HepG2 (cell line): Measurements from ENCODE around the gene XPOT. TPM values are rescaled to one million over a fixed set of nuclear protein-coding genes. Genes with fewer than 3 reads are reported as not detected.

Experiments used
- ATAC-seq: fragments of 200-7000 bp; cut with Tn5 transposase; 3 replicates; pipeline ENCODE4 v1.9.1; 2020; ENCODE audit warnings: mild to moderate bottlenecking, moderate library complexity
- BruUV-seq: library from RNA; stranded (reverse); fragments of 400-500 nt; replicated peaks from 2 replicates; lab custom pipeline; 2021; lab: Mats Ljungman, UMichigan
- CTCF ChIA-PET: fragments of 300-600 bp; formaldehyde crosslinking; extraction: SDS; loops from one replicate; lab custom pipeline; 2021; ENCODE audit warnings: low total read pairs, inconsistent platforms, low intra/inter-chr PET ratio; lab: Yijun Ruan, JAX
- POLR2A ChIA-PET: fragments of 350-600 bp; sonication (Branson Sonifier 250); formaldehyde crosslinking; loops from one replicate; lab custom pipeline; 2020; ENCODE audit warnings: antibody characterized with exemption, inconsistent platforms; lab: Yijun Ruan, JAX
- DNase-seq: peaks from one replicate; pipeline ENCODE4 v3.0.0-alpha.2; 2015; ENCODE audit warnings: low spot score
- FAIRE-seq: peaks from 3 replicates; lab custom pipeline; 2011; peaks lifted over from hg19 to GRCh38; lab: Jason Lieb, UNC
- H2AFZ ChIP-seq: one replicate; pipeline ENCODE4 v1.6.1; 2011; ENCODE audit warnings: low read length, inconsistent platforms
- H3K27ac ChIP-seq: fragments of 300-600 bp; 3 replicates; pipeline ENCODE4 v1.8.0; 2011; ENCODE audit warnings: mixed run types, mild to moderate bottlenecking, mixed read lengths, low read length, inconsistent platforms; ENCODE audit not compliant: insufficient read depth; ENCODE audit errors: extremely low read length
- H3K27me3 ChIP-seq, 2 experiments: fragments of 200-600 bp in 1 of 2; 2 replicates in 1 of 2; 3 replicates in 1 of 2; pipeline versions ENCODE4 v1.6.0 to v1.8.0; 2011; ENCODE audit warnings: low read length in 2 of 2, mild to moderate bottlenecking in 2 of 2, moderate library complexity in 2 of 2, inconsistent platforms in 1 of 2; ENCODE audit not compliant: insufficient read depth in 2 of 2, control insufficient read depth in 1 of 2
- H3K36me3 ChIP-seq, 2 experiments: fragments of 200-600 bp in 1 of 2; replicated peaks in 1 of 2; 2 replicates in 1 of 2; 3 replicates in 1 of 2; pipeline versions ENCODE4 v1.5.1 to v1.8.0; 2011; ENCODE audit warnings: low read length in 2 of 2, inconsistent platforms in 1 of 2; ENCODE audit not compliant: insufficient read depth in 2 of 2, control insufficient read depth in 1 of 2
- H3K4me1 ChIP-seq: 2 replicates; pipeline ENCODE4 v1.5.1; 2012; ENCODE audit warnings: low read length, inconsistent platforms; ENCODE audit not compliant: insufficient read depth
- H3K4me2 ChIP-seq: 2 replicates; pipeline ENCODE4 v1.6.0; 2011; ENCODE audit warnings: low read depth, low read length, inconsistent platforms
- H3K4me3 ChIP-seq, 3 experiments: fragments of 200-600 bp in 1 of 3; sonication (generic), shearing (Covaris generic) in 1 of 3; replicated peaks in 1 of 3; 2 replicates each; pipeline ENCODE4 v1.5.1; 2011 to 2016; ENCODE audit warnings: low read length in 3 of 3, inconsistent platforms in 2 of 3, low read depth in 2 of 3, mild to moderate bottlenecking in 2 of 3, control low read depth in 1 of 3, mixed read lengths in 1 of 3; ENCODE audit not compliant: insufficient read depth in 1 of 3
- H3K79me2 ChIP-seq: one replicate; pipeline ENCODE4 v1.6.1; 2011; ENCODE audit warnings: low read length, inconsistent platforms; ENCODE audit not compliant: insufficient read depth
- H3K9ac ChIP-seq: 2 replicates; pipeline ENCODE4 v1.6.0; 2011; ENCODE audit warnings: mild to moderate bottlenecking, low read depth, low read length, inconsistent platforms; ENCODE audit not compliant: insufficient read depth
- H3K9me3 ChIP-seq: 2 replicates; pipeline ENCODE4 v1.5.1; 2012; ENCODE audit warnings: mild to moderate bottlenecking, low read length
- H4K20me1 ChIP-seq: 2 replicates; pipeline ENCODE4 v1.6.0; 2011; ENCODE audit warnings: inconsistent platforms, mild to moderate bottlenecking, low read length, moderate library complexity; ENCODE audit not compliant: insufficient read depth
- CEBPB ChIP-seq: IDR thresholded peaks from 2 replicates; pipeline ENCODE4 v1.6.1; 2011; ENCODE audit warnings: low read depth, low read length, improper control_type of control experiment, borderline replicate concordance
- CEBPG ChIP-seq: IDR thresholded peaks from 2 replicates; pipeline ENCODE4 v1.6.1; 2016
- KDM2A ChIP-seq: sonication (generic); formaldehyde crosslinking; IDR thresholded peaks from 2 replicates; pipeline ENCODE4 v1.4.0; 2020; ENCODE audit warnings: low read depth, missing genetic modification reagents, borderline replicate concordance
- MBD4 ChIP-seq: IDR thresholded peaks from 2 replicates; pipeline ENCODE4 v1.6.1; 2012; ENCODE audit warnings: low read length, inconsistent platforms, borderline replicate concordance
- RBFOX2 ChIP-seq: fragments of 200-400 bp; formaldehyde crosslinking; IDR thresholded peaks from 2 replicates; pipeline ENCODE4 v1.6.1; 2017; ENCODE audit warnings: low read depth, mild to moderate bottlenecking, low read length
- ZBTB26 ChIP-seq: IDR thresholded peaks from 2 replicates; pipeline ENCODE4 v1.6.1; 2016; ENCODE audit warnings: missing compliant biosample characterization, missing genetic modification reagents, borderline replicate concordance
- WGBS: methylation state at CpG from one replicate; pipeline ENCODE4 v1.1.6; 2017; ENCODE audit warnings: low lambda C conversion rate; 5-methylcytosine and 5-hydroxymethylcytosine counted together
- in situ Hi-C: cut with HindIII; loops from 2 replicates; pipeline ENCODE4 v1.10.0; 2017; ENCODE audit warnings: low pct_unique_long_range_greater_than_20kb; ENCODE audit not compliant: extremely low pct_ligation_motif_present
- intact Hi-C: fragments of 100-400 bp; cut with micrococcal nuclease; formaldehyde crosslinking; loops from one replicate; pipeline ENCODE4 v1.10.0; 2022; ENCODE audit not compliant: unreplicated experiment
- polyA plus RNA-seq, 8 experiments: library from polyadenylated mRNA; depleted of rRNA in 3 of 8; stranded (reverse) in 7 of 8; unstranded in 1 of 8; fragments of >200 nt; fragmentation: Illumina TruSeq in 4 of 8; extraction: Trizol in 4 of 8; gene quantifications; 2 replicates each; pipeline versions ENCODE4 v1.2.1 to v1.2.3, GENCODE V29; 2011 to 2016; ENCODE audit warnings: low read depth in 4 of 8, missing spikeins in 1 of 8, mixed read lengths in 1 of 8; ENCODE audit not compliant: insufficient read depth in 1 of 8
- total RNA-seq, 5 experiments: library from RNA; depleted of rRNA; stranded (reverse); fragments of >200 nt; fragmentation: Illumina TruSeq; extraction: Trizol; gene quantifications; 2 replicates each; pipeline ENCODE4 v1.2.3, GENCODE V29; 2016; ENCODE audit warnings: low read depth in 1 of 5
- TF ChIP-seq, protein P1 (sequence below): sonication (generic); formaldehyde crosslinking; IDR thresholded peaks from 2 replicates; pipeline ENCODE4 v1.4.0; 2020; ENCODE audit warnings: missing genetic modification reagents

Gene XPOT
- total and polyA plus RNA-seq, 2 of the 13 experiments (the other 11 are each of a cell fraction or from before 2014, with no cell fraction given): 93.8 to 102 TPM

DNA sequence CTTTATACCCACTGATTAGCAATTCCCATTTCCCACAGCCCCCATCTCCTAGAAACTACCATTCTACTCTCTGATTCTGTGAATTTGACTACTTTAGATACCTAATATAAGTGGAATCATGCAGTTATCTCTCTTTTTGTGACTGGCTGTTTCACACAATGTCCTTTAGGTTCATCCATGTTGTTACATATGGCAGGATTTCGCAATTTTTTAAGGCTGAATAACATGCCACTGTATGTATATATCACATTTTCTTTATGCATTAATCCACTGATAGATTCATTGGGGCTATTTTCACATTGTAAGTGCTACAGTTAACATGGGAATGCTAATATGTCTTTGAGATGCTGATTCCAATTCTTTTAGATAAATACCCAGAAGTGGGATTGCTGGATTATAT lies 35.9 kb downstream of the XPOT start:
- H3K9me3 ChIP-seq: no peaks in the 10 kb centered on the region
- in situ Hi-C loops (no loop called here), intact Hi-C loops (no loop called here)
- FAIRE-seq: no peak
- no peak for ATAC-seq
- 96% methylated on average over 1 of the region's 1 CpG for WGBS
- ChIA-PET POLR2A (no interaction called here), CTCF (no interaction called here)
- H2AFZ ChIP-seq: no peak overlapping the region
- no peak overlapping the region for H3K4me2 ChIP-seq
- H4K20me1 ChIP-seq: no peaks in the 10 kb centered on the region
- no peak for TF ChIP-seq MBD4
- 0 out of 2 replicates have a peak, but pooled peaks have one; percentile 9 for TF ChIP-seq CEBPG (CRISPR knock-in tag)
- TF ChIP-seq CEBPB: peak; percentile 70
- H3K9ac ChIP-seq: no peak overlapping the region
- no peaks in the 10 kb centered on the region for H3K4me1 ChIP-seq
- H3K27ac ChIP-seq: no peak overlapping the region
- H3K36me3 ChIP-seq: peaks cover 23 to 83% of the 10 kb centered on the region in 2 experiments
- no peaks in the 10 kb centered on the region for H3K79me2 ChIP-seq
- H3K4me3 ChIP-seq: no peak overlapping the region
- no peaks in the 10 kb centered on the region for H3K27me3 ChIP-seq
- DNase-seq: no peak
- BruUV-seq: no TSS peak

DNA sequence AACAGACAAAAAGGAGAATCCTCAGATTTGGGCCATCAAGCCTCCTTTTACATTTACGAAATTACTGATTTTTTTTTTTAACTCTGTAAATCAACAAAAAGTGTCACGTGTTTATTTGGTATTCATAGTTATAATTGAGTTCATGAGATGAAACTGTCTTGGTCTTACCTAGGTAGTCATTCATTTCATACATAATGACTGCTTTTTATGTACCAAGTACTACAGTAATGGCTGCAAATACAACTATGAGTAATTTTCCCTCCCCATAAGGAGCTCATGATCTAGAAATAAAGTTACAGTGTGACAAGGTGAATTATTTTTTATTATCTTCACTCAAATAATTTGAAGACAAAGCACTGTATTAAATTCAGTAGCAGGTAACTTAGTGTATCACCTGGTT lies 41.3 kb downstream of the XPOT start:
- in situ Hi-C loops (no loop called here), intact Hi-C loops (loop anchor here (1.0 kb wide), 1 partner anchor 15 kb away; no protein-coding TSS in a partner anchor)
- no peak overlapping the region for H3K9ac ChIP-seq
- POLR2A ChIA-PET: no interaction called here
- H4K20me1 ChIP-seq: no peaks in the 10 kb centered on the region
- no peak for ATAC-seq
- TF ChIP-seq RBFOX2: peak; percentile 24; the same call in 1 of the 2 replicates
- TF ChIP-seq KDM2A: no peak
- TF ChIP-seq ZBTB26 (CRISPR knock-in tag): no peak
- TF ChIP-seq, protein P1, sequence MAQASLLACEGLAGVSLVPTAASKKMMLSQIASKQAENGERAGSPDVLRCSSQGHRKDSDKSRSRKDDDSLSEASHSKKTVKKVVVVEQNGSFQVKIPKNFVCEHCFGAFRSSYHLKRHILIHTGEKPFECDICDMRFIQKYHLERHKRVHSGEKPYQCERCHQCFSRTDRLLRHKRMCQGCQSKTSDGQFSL (CRISPR knock-in tag): no peak
- H3K4me1 ChIP-seq: peaks cover 5% of the 10 kb centered on the region
- no peak overlapping the region for H2AFZ ChIP-seq
- H3K79me2 ChIP-seq: no peaks in the 10 kb centered on the region
- no peaks in the 10 kb centered on the region for H3K27me3 ChIP-seq
- no peak overlapping the region for H3K4me2 ChIP-seq
- no peak for DNase-seq
- peaks cover 10 to 66% of the 10 kb centered on the region in 2 experiments for H3K36me3 ChIP-seq
- WGBS: 97% methylated on average over 2 of the region's 2 CpGs
- H3K4me3 ChIP-seq: no peak overlapping the region
- H3K27ac ChIP-seq: no peak overlapping the region
- no TSS peak for BruUV-seq
- no peak for FAIRE-seq
- H3K9me3 ChIP-seq: no peaks in the 10 kb centered on the region
- CTCF ChIA-PET: no interaction called here
